Measurements from ENCODE around the gene OR1I1. TPM values are rescaled to one million over a fixed set of nuclear protein-coding genes. Genes with fewer than 3 reads are reported as not detected.
"Not testable (repeated sequence)": the region's sequence is repeated elsewhere in the genome, so short reads cannot be mapped to it uniquely, and the experiment has no call there.

OR1I1 gene
- total RNA-seq, 1 experiment from 2014 or later: not detected

- H3K4me1 ChIP-seq (ENCODE audit: control insufficient read depth in 1 of 2, insufficient read depth in 2 of 2, low read length in 2 of 2); H3K27ac ChIP-seq (ENCODE audit: low read depth, low read length); RAD21 ChIA-PET (ENCODE audit: low non-redundant PET in 1 of 2, low total read pairs in 2 of 2, uncharacterized antibody in 2 of 2, unreplicated experiment in 2 of 2); DNase-seq (ENCODE audit: low read depth, low spot score); H3K9ac ChIP-seq (ENCODE audit: low read length); H3K9me2 ChIP-seq (ENCODE audit: insufficient read depth); H4K20me1 ChIP-seq (ENCODE audit: insufficient read depth); H3K4me3 ChIP-seq (replicated peaks in 1 of 2; ENCODE audit: low read depth in 1 of 2, low read length in 2 of 2); ATAC-seq; H3K36me3 ChIP-seq (ENCODE audit: control insufficient read depth in 1 of 2, insufficient read depth in 2 of 2, low read length in 2 of 2); intact Hi-C loops (cut with micrococcal nuclease); H3K79me2 ChIP-seq (ENCODE audit: insufficient read depth, low read length); H2AFZ ChIP-seq (ENCODE audit: low read depth, low read length, poor library complexity, severe bottlenecking); BruUV-seq (replicated peaks); H3K4me2 ChIP-seq (ENCODE audit: low read length); POLR2A ChIA-PET; CTCF ChIA-PET; H3K9me3 ChIP-seq (ENCODE audit: control insufficient read depth in 1 of 2, insufficient read depth in 1 of 2, low read depth in 1 of 2, low read length in 2 of 2): not testable (repeated sequence)
- H3K27me3 ChIP-seq (ENCODE audit: insufficient read depth, low read length): peaks cover 15% of the 10 kb centered on the region
Observed at GRCh38 chr19:15070386-15070785, 11.6 kb upstream of the OR1I1 start.

- CTCF ChIA-PET: no interaction called here
Observed at GRCh38 chr19:15072930-15073647, 8.9 kb upstream of the OR1I1 start.

More at GRCh38 chr19:15072930-15073647, 8.9 kb upstream of the OR1I1 start:
- no peaks in the 10 kb centered on the region for H3K4me1 ChIP-seq (ENCODE audit: control insufficient read depth in 1 of 2, insufficient read depth in 2 of 2, low read length in 2 of 2)
- no peaks in the 10 kb centered on the region for H4K20me1 ChIP-seq (ENCODE audit: insufficient read depth)
- H3K79me2 ChIP-seq (ENCODE audit: insufficient read depth, low read length): no peaks in the 10 kb centered on the region
- intact Hi-C loops (cut with micrococcal nuclease): no loop called here
- H3K9me2 ChIP-seq (ENCODE audit: insufficient read depth): no peaks in the 10 kb centered on the region
- H2AFZ ChIP-seq (ENCODE audit: low read depth, low read length, poor library complexity, severe bottlenecking): no peak overlapping the region
- no peak for DNase-seq (ENCODE audit: low read depth, low spot score)
- H3K9me3 ChIP-seq (ENCODE audit: control insufficient read depth in 1 of 2, insufficient read depth in 1 of 2, low read depth in 1 of 2, low read length in 2 of 2): no peaks in the 10 kb centered on the region
- no peak overlapping the region for H3K27ac ChIP-seq (ENCODE audit: low read depth, low read length)
- no peak overlapping the region for H3K9ac ChIP-seq (ENCODE audit: low read length)
- TF ChIP-seq YY1 (IDR thresholded peaks at IDR 0.05; ENCODE audit: extremely low read depth, insufficient replicate concordance, low read depth, low read length): no peak
- TF ChIP-seq TCF7L2 (IDR thresholded peaks at IDR 0.05; ENCODE audit: borderline replicate concordance, extremely low read depth, insufficient read depth, insufficient read length): peak; percentile 66
- peak in 2 of 3 experiments; percentile 18 to 21; a peak in 1 of 6 replicates for TF ChIP-seq CTCF (IDR thresholded peaks at IDR 0.05 in 2 of 3, conservative IDR thresholded peaks at IDR 0.05 in 1 of 3; ENCODE audit: borderline replicate concordance in 1 of 3, insufficient read depth in 1 of 3, low read depth in 2 of 3, low read length in 2 of 3)
- ATAC-seq: no peak
- ChIA-PET RAD21 (ENCODE audit: low non-redundant PET in 1 of 2, low total read pairs in 2 of 2, uncharacterized antibody in 2 of 2, unreplicated experiment in 2 of 2) (no interaction called here), POLR2A (no interaction called here)
- H3K4me3 ChIP-seq (replicated peaks in 1 of 2; ENCODE audit: low read depth in 1 of 2, low read length in 2 of 2): no peak overlapping the region
- H3K36me3 ChIP-seq (ENCODE audit: control insufficient read depth in 1 of 2, insufficient read depth in 2 of 2, low read length in 2 of 2): no peaks in the 10 kb centered on the region
- H3K4me2 ChIP-seq (ENCODE audit: low read length): no peak overlapping the region
- no TSS peak for BruUV-seq (replicated peaks)
- H3K27me3 ChIP-seq (ENCODE audit: insufficient read depth, low read length): peaks cover 2% of the 10 kb centered on the region; the same call in 1 of the 2 replicates

All from HCT116 (cell line).